B cell (primary cell): ENCODE results near the gene SLC8B1. TPM values are rescaled to one million over a fixed set of nuclear protein-coding genes. Genes with fewer than 3 reads are reported as not detected.

Source experiments
- ATAC-seq: fragments of 200-7000 bp; cut with Tn5 transposase; one replicate; pipeline ENCODE4 v1.10.0; 2021; ENCODE audit warnings: low read depth, mild to moderate bottlenecking, moderate number of reproducible peaks, moderate library complexity
- CTCF ChIA-PET: fragments of 350-600 bp; sonication (Branson Sonifier 250); formaldehyde crosslinking; loops from one replicate; lab custom pipeline; 2021; ENCODE audit warnings: antibody characterized with exemption, inconsistent platforms; lab: Charles Lee
- POLR2A ChIA-PET: fragments of 350-600 bp; sonication (Branson Sonifier 250); formaldehyde crosslinking; loops from one replicate; lab custom pipeline; 2021; ENCODE audit warnings: antibody characterized with exemption; lab: Charles Lee
- DNase-seq: peaks from one replicate; pipeline ENCODE4 v3.0.0; 2013
- H2AFZ ChIP-seq: 2 replicates; pipeline ENCODE4 v1.6.1; 2012; ENCODE audit warnings: mild to moderate bottlenecking, low read depth, low read length; ENCODE audit not compliant: insufficient read depth, poor library complexity, severe bottlenecking
- H3K27ac ChIP-seq, 2 donors: 1 replicate in 1 of 2; 2 replicates in 1 of 2; pipeline ENCODE4 v1.5.1; 2012 to 2013; ENCODE audit warnings: low read length in 2 of 2, mild to moderate bottlenecking in 2 of 2, moderate library complexity in 1 of 2
- H3K27me3 ChIP-seq, 4 experiments: fragments of 200-600 bp in 1 of 4; sonication (generic) in 1 of 4; replicated peaks in 1 of 4; 1 replicate in 2 of 4; 2 replicates in 2 of 4; pipeline versions ENCODE4 v1.6.1 to v1.7.0; 2013 to 2016; ENCODE audit warnings: low read length in 3 of 4, mild to moderate bottlenecking in 2 of 4, mixed read lengths in 1 of 4, moderate library complexity in 1 of 4; ENCODE audit not compliant: insufficient read depth in 4 of 4, control insufficient read depth in 3 of 4; ENCODE audit errors: control extremely low read depth in 1 of 4
- H3K36me3 ChIP-seq, 2 experiments: replicated peaks in 1 of 2; 1 replicate in 1 of 2; 2 replicates in 1 of 2; pipeline versions ENCODE4 v1.6.1 to v1.7.1; 2013; ENCODE audit warnings: low read length in 1 of 2; ENCODE audit not compliant: insufficient read depth in 2 of 2, control insufficient read depth in 1 of 2; ENCODE audit errors: control extremely low read depth in 1 of 2, extremely low read depth in 1 of 2
- H3K4me1 ChIP-seq, 2 donors: fragments of 200-600 bp in 1 of 2; sonication (generic) in 1 of 2; 1 replicate in 1 of 2; 2 replicates in 1 of 2; pipeline versions ENCODE4 v1.5.1 to v1.6.1; 2013 to 2017; ENCODE audit warnings: low read length in 2 of 2; ENCODE audit not compliant: control insufficient read depth in 2 of 2, insufficient read depth in 2 of 2
- H3K4me2 ChIP-seq: replicated peaks from 2 replicates; pipeline ENCODE3; 2012; ENCODE audit warnings: mild to moderate bottlenecking, low read depth, low read length; ENCODE audit not compliant: poor library complexity, severe bottlenecking
- H3K4me3 ChIP-seq, 5 experiments: fragments of 200-600 bp in 1 of 5; sonication (generic) in 1 of 5; 1 replicate in 3 of 5; 2 replicates in 2 of 5; pipeline versions ENCODE4 v1.5.1 to v1.7.0; 2011 to 2016; ENCODE audit warnings: low read length in 4 of 5, mild to moderate bottlenecking in 4 of 5, low read depth in 2 of 5, control low read depth in 1 of 5, moderate library complexity in 1 of 5; ENCODE audit not compliant: insufficient read depth in 1 of 5; ENCODE audit errors: control extremely low read depth in 1 of 5, extremely low read depth in 1 of 5
- H3K79me2 ChIP-seq: fragments of 200-600 bp; sonication (generic); one replicate; pipeline ENCODE4 v1.6.0; 2016; ENCODE audit warnings: low read length; ENCODE audit not compliant: control insufficient read depth, insufficient read depth
- H3K9ac ChIP-seq: fragments of 200-600 bp; sonication (generic); 2 replicates; pipeline ENCODE4 v1.6.1; 2017; ENCODE audit warnings: mild to moderate bottlenecking, low read length, moderate library complexity
- H3K9me3 ChIP-seq, 3 donors: one replicate each; pipeline versions ENCODE4 v1.6.1 to v1.7.1; 2013; ENCODE audit warnings: low read length in 2 of 3; ENCODE audit not compliant: control insufficient read depth in 2 of 3, insufficient read depth in 1 of 3; ENCODE audit errors: control extremely low read depth in 1 of 3
- H4K20me1 ChIP-seq: 2 replicates; pipeline ENCODE4 v1.6.0; 2012; ENCODE audit warnings: mild to moderate bottlenecking, low read length; ENCODE audit not compliant: insufficient read depth, control insufficient read depth, poor library complexity, severe bottlenecking
- H3K27ac Mint-ChIP-seq: one replicate; pipeline ENCODE4 v1.8.0; 2021; ENCODE audit warnings: mixed read lengths
- H3K27me3 Mint-ChIP-seq: one replicate; pipeline ENCODE4 v1.8.0; 2021; ENCODE audit warnings: mixed read lengths
- H3K4me1 Mint-ChIP-seq: one replicate; pipeline ENCODE4 v1.8.0; 2021; ENCODE audit warnings: mixed read lengths
- H3K4me3 Mint-ChIP-seq: one replicate; pipeline ENCODE4 v1.8.0; 2021; ENCODE audit warnings: mixed read lengths
- H3K9me3 Mint-ChIP-seq: one replicate; pipeline ENCODE4 v1.8.0; 2022; ENCODE audit warnings: mixed read lengths; ENCODE audit not compliant: insufficient read depth
- CTCF ChIP-seq: fragments of 200-600 bp; IDR thresholded peaks from one replicate; pipeline ENCODE4 v1.8.0; 2022; ENCODE audit warnings: antibody characterized with exemption, mild to moderate bottlenecking
- EZH2 ChIP-seq: IDR thresholded peaks from 2 replicates; pipeline ENCODE4 v1.6.1; 2012; ENCODE audit warnings: borderline replicate concordance, low read depth, mild to moderate bottlenecking, moderate library complexity, low read length; ENCODE audit not compliant: insufficient read depth, poor library complexity, severe bottlenecking
- whole genome bisulfite sequencing: methylation state at CpG from one replicate; pipeline ENCODE4 v1.1.5; 2013; ENCODE audit warnings: missing lambda C conversion rate; ENCODE audit not compliant: insufficient coverage; 5-methylcytosine and 5-hydroxymethylcytosine counted together
- intact Hi-C: fragments of 100-400 bp; cut with micrococcal nuclease; formaldehyde crosslinking; loops from one replicate; pipeline ENCODE4 v1.10.0; 2022
- polyA plus RNA-seq: library from polyadenylated mRNA; depleted of rRNA; stranded (reverse); fragments of >200 nt; gene quantifications from 2 replicates; pipeline ENCODE4 v1.2.3, GENCODE V29; 2012
- total RNA-seq, 2 donors: library from RNA; stranded (reverse); fragments of 120-200 nt in 1 of 2; gene quantifications; 1 replicate in 1 of 2; 2 replicates in 1 of 2; pipeline versions ENCODE4 v1.2.3 to v1.2.4, GENCODE V29; 2013 to 2022

SLC8B1 gene
- total and polyA plus RNA-seq, 2 donors (not counting 1 experiment from before 2014, with no cell fraction given), result 18.7 to 35.6 TPM

GRCh38 chr12:113291586-113291985 is 43.3 kb downstream of the SLC8B1 start:
- no peak overlapping the region for H3K27ac Mint-ChIP-seq
- Histone ChIP-seq H2AFZ (no peak overlapping the region), H3K4me3 (no peak overlapping the region), H3K27me3 (no peaks in the 10 kb centered on the region), H3K4me2 (no peak overlapping the region), H3K4me1 (no peaks in the 10 kb centered on the region), H3K79me2 (no peaks in the 10 kb centered on the region), H4K20me1 (no peaks in the 10 kb centered on the region), H3K27ac (no peak overlapping the region), H3K36me3 (peaks cover 0 to 72% of the 10 kb centered on the region in 2 experiments), H3K9me3 (no peaks in the 10 kb centered on the region), H3K9ac (no peak overlapping the region)
- H3K9me3 Mint-ChIP-seq, result no peaks in the 10 kb centered on the region
- intact Hi-C loops, result loop anchor here (10.0 kb wide), 1 partner anchor 97 kb away; no protein-coding TSS in a partner anchor
- ChIA-PET POLR2A (no interaction called here), CTCF (no interaction called here)
- no peak for DNase-seq
- no peaks in the 10 kb centered on the region for H3K27me3 Mint-ChIP-seq
- TF ChIP-seq CTCF (no peak), EZH2 (no peak)
- H3K4me3 Mint-ChIP-seq, result no peak overlapping the region
- H3K4me1 Mint-ChIP-seq, result no peaks in the 10 kb centered on the region
- 99% methylated on average over 17 of the region's 17 CpGs for WGBS
- no peak for ATAC-seq

- H3K36me3 ChIP-seq, result peaks cover 0 to 76% of the 10 kb centered on the region in 2 experiments
- CTCF ChIA-PET, result no interaction called here
These were observed 44.4 kb downstream of the SLC8B1 start for GRCh38 chr12:113290506-113290905.

More at GRCh38 chr12:113290506-113290905, 44.4 kb downstream of the SLC8B1 start:
- Histone ChIP-seq H3K9me3 (no peaks in the 10 kb centered on the region), H3K4me2 (no peak overlapping the region), H3K9ac (no peak overlapping the region), H3K27ac (no peak overlapping the region), H2AFZ (no peak overlapping the region), H4K20me1 (no peaks in the 10 kb centered on the region), H3K4me3 (no peak overlapping the region), H3K4me1 (no peaks in the 10 kb centered on the region), H3K79me2 (no peaks in the 10 kb centered on the region), H3K27me3 (no peaks in the 10 kb centered on the region)
- WGBS, result 100% methylated on average over 3 of the region's 5 CpGs
- intact Hi-C loops, result loop anchor here (10.0 kb wide), 1 partner anchor 96 kb away; no protein-coding TSS in a partner anchor
- Mint-ChIP-seq H3K4me1 (no peaks in the 10 kb centered on the region), H3K27me3 (no peaks in the 10 kb centered on the region), H3K4me3 (no peak overlapping the region), H3K27ac (no peak overlapping the region), H3K9me3 (no peaks in the 10 kb centered on the region)
- POLR2A ChIA-PET, result no interaction called here
- no peak for ATAC-seq
- no peak for DNase-seq
- no peak for TF ChIP-seq CTCF
- TF ChIP-seq EZH2, result no peak
